Parathyroid adenoma (tissue), 2 donors: ENCODE results near the gene IFRD2.

Experiments
- H2AFZ ChIP-seq: fragments of 300-600 bp; sonication (generic); one replicate; pipeline ENCODE4 v1.7.0; 2017; ENCODE audit warnings: antibody characterized with exemption, mild to moderate bottlenecking
- H3K27ac ChIP-seq: fragments of 300-600 bp; sonication (generic); one replicate; pipeline ENCODE4 v1.7.0; 2017
- H3K27me3 ChIP-seq: fragments of 300-600 bp; sonication (generic); one replicate; pipeline ENCODE4 v1.7.0; 2017; ENCODE audit warnings: low read length; ENCODE audit not compliant: control insufficient read depth, insufficient read depth
- H3K36me3 ChIP-seq: fragments of 300-600 bp; sonication (generic); one replicate; pipeline ENCODE4 v1.7.0; 2017; ENCODE audit warnings: low read length; ENCODE audit not compliant: control insufficient read depth, insufficient read depth
- H3K4me1 ChIP-seq: fragments of 300-600 bp; sonication (generic); one replicate; pipeline ENCODE4 v1.7.0; 2017; ENCODE audit warnings: control low read depth
- H3K4me2 ChIP-seq: fragments of 300-600 bp; sonication (generic); one replicate; pipeline ENCODE4 v1.7.0; 2017; ENCODE audit warnings: low read length
- H3K4me3 ChIP-seq: fragments of 300-600 bp; sonication (generic); one replicate; pipeline ENCODE4 v1.7.0; 2017; ENCODE audit warnings: low read depth, low read length
- H3K79me2 ChIP-seq: fragments of 300-600 bp; sonication (generic); one replicate; pipeline ENCODE4 v1.7.0; 2017; ENCODE audit warnings: control low read depth
- H3K9ac ChIP-seq: fragments of 300-600 bp; sonication (generic); one replicate; pipeline ENCODE4 v1.7.0; 2017; ENCODE audit warnings: mild to moderate bottlenecking
- H3K9me3 ChIP-seq: fragments of 300-600 bp; sonication (generic); one replicate; pipeline ENCODE4 v1.7.0; 2017; ENCODE audit warnings: low read length; ENCODE audit not compliant: control insufficient read depth
- CTCF ChIP-seq: fragments of 300-600 bp; sonication (generic); IDR thresholded peaks from one replicate; pipeline ENCODE4 v1.7.0; 2017; ENCODE audit warnings: antibody characterized with exemption, mild to moderate bottlenecking
- donor health status: primary hyperparathyroidism.

IFRD2 gene

GRCh38 chr3:50266017-50266416 is 26.2 kb downstream of the IFRD2 start:
- H3K4me1 ChIP-seq = peaks cover 71% of the 10 kb centered on the region
- no peaks in the 10 kb centered on the region for H3K36me3 ChIP-seq
- no peak for TF ChIP-seq CTCF
- no peaks in the 10 kb centered on the region for H3K27me3 ChIP-seq
- H3K4me2 ChIP-seq = peak overlapping the region; percentile 73
- no peak overlapping the region for H2AFZ ChIP-seq
- no peak overlapping the region for H3K9ac ChIP-seq
- H3K4me3 ChIP-seq = no peak overlapping the region
- peaks cover 4% of the 10 kb centered on the region for H3K79me2 ChIP-seq
- peak overlapping the region; percentile 98 for H3K27ac ChIP-seq
- H3K9me3 ChIP-seq = no peaks in the 10 kb centered on the region

GRCh38 chr3:50265571-50265970 is 26.7 kb downstream of the IFRD2 start:
- TF ChIP-seq CTCF = no peak
- Histone ChIP-seq H3K9ac (no peak overlapping the region), H3K4me3 (no peak overlapping the region)

GRCh38 chr3:50264964-50265485 is 27.2 kb downstream of the IFRD2 start:
- Histone ChIP-seq H2AFZ (peak overlapping the region; percentile 63), H3K4me1 (peaks cover 68% of the 10 kb centered on the region), H3K36me3 (no peaks in the 10 kb centered on the region), H3K9ac (no peak overlapping the region), H3K4me3 (no peak overlapping the region), H3K9me3 (no peaks in the 10 kb centered on the region), H3K27ac (peak overlapping the region; percentile 98), H3K79me2 (no peaks in the 10 kb centered on the region), H3K27me3 (no peaks in the 10 kb centered on the region), H3K4me2 (peak overlapping the region; percentile 13)
- TF ChIP-seq CTCF = no peak

More at GRCh38 chr3:50265571-50265970, 26.7 kb downstream of the IFRD2 start:
- no peaks in the 10 kb centered on the region for H3K27me3 ChIP-seq
- no peaks in the 10 kb centered on the region for H3K9me3 ChIP-seq
- H3K27ac ChIP-seq = peak overlapping the region; percentile 98
- H3K36me3 ChIP-seq = no peaks in the 10 kb centered on the region
- H3K4me2 ChIP-seq = peak overlapping the region; percentile 13
- H2AFZ ChIP-seq = no peak overlapping the region
- H3K79me2 ChIP-seq = peaks cover 1% of the 10 kb centered on the region
- peaks cover 71% of the 10 kb centered on the region for H3K4me1 ChIP-seq

- Histone ChIP-seq H2AFZ (peak overlapping the region; percentile 63), H3K27me3 (no peaks in the 10 kb centered on the region), H3K9ac (no peak overlapping the region), H3K9me3 (no peaks in the 10 kb centered on the region), H3K36me3 (no peaks in the 10 kb centered on the region), H3K79me2 (no peaks in the 10 kb centered on the region), H3K27ac (peak overlapping the region; percentile 98), H3K4me3 (no peak overlapping the region), H3K4me2 (peak overlapping the region; percentile 45), H3K4me1 (peaks cover 66% of the 10 kb centered on the region)
- no peak for TF ChIP-seq CTCF
These were observed 27.8 kb downstream of the IFRD2 start for GRCh38 chr3:50264383-50264963.
